HG02588 (cell line): Measurements from ENCODE around the gene IFTAP.
"Not testable (repeated sequence)": the region's sequence is repeated elsewhere in the genome, so short reads cannot be mapped to it uniquely, and the experiment has no call there.

Experiments used
- ATAC-seq: cut with Tn5 transposase; IDR thresholded peaks from one replicate; pipeline ENCODE4 v1.9.1; 2021; ENCODE audit warnings: mild to moderate bottlenecking, moderate library complexity; ENCODE audit not compliant: unreplicated experiment

IFTAP gene

GRCh38 chr11:36594316-36594989 is at the start of gene IFTAP:
Gene IFTAP (plus strand): TSS chr11:36594502. CDS start chr11:36610104, 15,602 bp downstream.
- ATAC-seq: peak; percentile 96

GRCh38 chr11:36550385-36551115 is 43.8 kb upstream of the IFTAP start:
- no peak for ATAC-seq

- not testable (repeated sequence) for ATAC-seq
Observed at GRCh38 chr11:36557390-36557789, 36.9 kb upstream of the IFTAP start.

GRCh38 chr11:36557991-36558390 is 36.3 kb upstream of the IFTAP start:
- ATAC-seq: no peak

- ATAC-seq: peak; percentile 69
Observed at GRCh38 chr11:36558571-36559413, 35.5 kb upstream of the IFTAP start.

- ATAC-seq: peak; percentile 54
Observed at GRCh38 chr11:36564376-36565030, 29.8 kb upstream of the IFTAP start.

- no peak for ATAC-seq
Observed at GRCh38 chr11:36565031-36565610, 29.2 kb upstream of the IFTAP start.

GRCh38 chr11:36566407-36567053 is 27.8 kb upstream of the IFTAP start:
- ATAC-seq: no peak

GRCh38 chr11:36567694-36568093 is 26.6 kb upstream of the IFTAP start, which contains the start of gene RAG1:
Gene RAG1 (plus strand): TSS chr11:36568007. CDS start chr11:36573305, 5,298 bp downstream.
- no peak for ATAC-seq

- no peak for ATAC-seq
Observed at GRCh38 chr11:36569095-36569494, 25.2 kb upstream of the IFTAP start.

- ATAC-seq: no peak
Observed at GRCh38 chr11:36574486-36574885, 19.8 kb upstream of the IFTAP start.

GRCh38 chr11:36577373-36577772 is 16.9 kb upstream of the IFTAP start:
- ATAC-seq: no peak

- no peak for ATAC-seq
Observed at GRCh38 chr11:36577859-36578258, 16.4 kb upstream of the IFTAP start.

GRCh38 chr11:36578458-36578857 is 15.8 kb upstream of the IFTAP start:
- no peak for ATAC-seq

- ATAC-seq: no peak
Observed at GRCh38 chr11:36581536-36581935, 12.8 kb upstream of the IFTAP start.

- ATAC-seq: no peak
Observed at GRCh38 chr11:36583667-36584066, 10.6 kb upstream of the IFTAP start.

- ATAC-seq: no peak
Observed at GRCh38 chr11:36586543-36586942, 7.8 kb upstream of the IFTAP start.

GRCh38 chr11:36588099-36588498 is 6.2 kb upstream of the IFTAP start:
- ATAC-seq: no peak

GRCh38 chr11:36590513-36590912 is 3.8 kb upstream of the IFTAP start:
- no peak for ATAC-seq

GRCh38 chr11:36591433-36591832 is 2.9 kb upstream of the IFTAP start:
- no peak for ATAC-seq
